ENCODE results near the gene SPACA7.

The SPACA7 gene

GRCh38 chr13:112465251-112466131 is 89.3 kb downstream of the SPACA7 start:
- no peak for DNase-seq (ENCODE audit: low read depth, low spot score)

GRCh38 chr13:112466132-112467058 is 90.2 kb downstream of the SPACA7 start:
- no peak for DNase-seq (ENCODE audit: low read depth, low spot score)

GRCh38 chr13:112467236-112467635 is 91.1 kb downstream of the SPACA7 start:
- DNase-seq (ENCODE audit: low read depth, low spot score), result no peak

GRCh38 chr13:112468069-112468468 is 91.9 kb downstream of the SPACA7 start:
- DNase-seq (ENCODE audit: low read depth, low spot score), result no peak

- no peak for DNase-seq (ENCODE audit: low read depth, low spot score)
These were observed 93.1 kb downstream of the SPACA7 start for GRCh38 chr13:112469071-112469745.

GRCh38 chr13:112473818-112474217 is 97.7 kb downstream of the SPACA7 start:
- DNase-seq (ENCODE audit: low read depth, low spot score), result no peak

GRCh38 chr13:112474869-112475268 is 98.7 kb downstream of the SPACA7 start:
- no peak for DNase-seq (ENCODE audit: low read depth, low spot score)

GRCh38 chr13:112475889-112476288 is 99.7 kb downstream of the SPACA7 start:
- DNase-seq (ENCODE audit: low read depth, low spot score), result no peak

- DNase-seq (ENCODE audit: low read depth, low spot score), result no peak
These were observed 101.0 kb downstream of the SPACA7 start for GRCh38 chr13:112477070-112477619.

- DNase-seq (ENCODE audit: low read depth, low spot score), result no peak
These were observed 103.2 kb downstream of the SPACA7 start for GRCh38 chr13:112479389-112479788.

GRCh38 chr13:112481458-112481857 is 105.3 kb downstream of the SPACA7 start:
- DNase-seq (ENCODE audit: low read depth, low spot score), result no peak

- no peak for DNase-seq (ENCODE audit: low read depth, low spot score)
These were observed 107.1 kb downstream of the SPACA7 start for GRCh38 chr13:112483299-112483698.

Data from activated CD4-positive, CD25-positive, alpha-beta regulatory T cell treated with anti-CD3 and anti-CD28 coated beads, Interleukin-2, amount 50 U/mL, for 16 hours (primary cell).